HG03565 (cell line): ENCODE results near the gene MFAP5.
"Not testable (repeated sequence)": the region's sequence is repeated elsewhere in the genome, so short reads cannot be mapped to it uniquely, and the experiment has no call there.

Experiments
- ATAC-seq: cut with Tn5 transposase; IDR thresholded peaks from one replicate; pipeline ENCODE4 v1.9.1; 2021; ENCODE audit warnings: mild to moderate bottlenecking, moderate library complexity; ENCODE audit not compliant: unreplicated experiment

The MFAP5 gene

DNA sequence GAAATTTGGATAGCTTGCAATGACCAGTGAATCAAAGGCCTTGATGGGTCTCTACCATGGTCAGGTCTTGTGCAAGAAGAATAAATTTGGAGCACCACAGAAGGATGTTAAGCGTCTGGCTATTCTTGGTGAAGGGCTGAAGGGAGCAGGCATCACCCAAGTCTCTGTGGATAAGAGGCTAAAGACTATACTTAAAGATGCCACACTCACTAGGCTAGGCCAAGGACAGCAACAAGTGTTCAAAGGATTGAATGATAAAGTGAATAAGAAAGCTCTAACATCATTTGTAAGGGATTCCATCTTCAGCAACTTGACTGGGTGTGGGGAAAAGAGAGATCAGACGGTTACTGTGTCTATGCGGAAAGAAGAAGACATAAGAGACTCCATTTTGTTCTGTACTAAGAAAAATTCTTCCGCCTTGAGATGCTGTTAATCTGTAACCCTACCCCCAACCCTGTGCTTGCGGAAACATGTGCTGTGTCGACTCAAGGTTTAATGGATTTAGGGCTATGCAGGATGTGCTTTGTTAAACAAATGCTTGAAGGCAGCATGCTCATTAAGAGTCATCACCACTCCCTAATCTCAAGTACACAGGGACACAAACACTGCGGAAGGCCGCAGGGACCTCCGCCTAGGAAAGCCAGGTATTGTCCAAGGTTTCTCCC, 27.2 kb downstream of the MFAP5 start:
- not testable (repeated sequence) for ATAC-seq

DNA sequence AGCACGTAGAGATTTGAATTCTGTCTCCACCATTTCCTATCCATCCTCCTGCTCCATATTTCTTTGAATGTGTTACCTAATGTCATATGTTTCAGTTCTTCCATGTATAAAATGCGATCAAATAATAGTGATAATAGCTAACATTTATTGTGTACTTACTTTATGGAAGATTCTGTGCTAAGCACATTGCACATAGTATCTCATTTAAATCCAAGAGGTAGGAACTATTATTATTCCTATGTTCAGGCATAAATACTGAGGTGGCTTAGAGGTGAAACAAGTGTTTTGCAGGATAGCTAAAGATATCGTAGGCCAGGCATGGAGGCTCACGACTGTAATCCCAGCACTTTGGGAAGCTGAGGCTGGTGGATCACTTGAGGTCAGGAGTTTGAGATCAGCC, 32.5 kb downstream of the MFAP5 start:
- no peak for ATAC-seq

DNA sequence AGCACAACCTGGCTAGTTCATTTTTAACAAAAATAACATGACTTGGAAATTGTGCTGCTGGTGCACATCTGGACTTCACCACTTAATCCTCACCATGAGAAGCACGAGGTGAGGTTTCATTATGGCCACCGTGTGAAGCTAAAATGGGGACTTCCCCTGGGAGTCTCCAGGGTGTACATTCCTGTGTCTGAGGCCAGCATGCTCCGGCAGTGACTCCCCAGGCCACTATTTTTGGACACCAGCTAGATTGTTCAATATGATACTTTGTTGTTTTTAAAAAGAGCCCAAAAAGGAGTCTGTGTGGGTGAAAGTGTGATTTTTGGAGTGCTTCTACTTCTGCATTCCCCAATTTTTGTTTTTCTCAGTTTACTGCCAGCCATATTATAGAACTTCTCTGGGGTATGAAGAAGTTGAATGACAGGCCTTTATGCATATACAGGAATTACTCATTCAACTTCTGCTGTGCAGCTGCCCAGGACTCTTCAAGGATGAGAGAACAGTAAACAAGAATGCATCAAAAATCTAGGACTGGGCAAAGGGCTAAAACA, 33.1 kb downstream of the MFAP5 start:
- peak; percentile 87 for ATAC-seq

DNA sequence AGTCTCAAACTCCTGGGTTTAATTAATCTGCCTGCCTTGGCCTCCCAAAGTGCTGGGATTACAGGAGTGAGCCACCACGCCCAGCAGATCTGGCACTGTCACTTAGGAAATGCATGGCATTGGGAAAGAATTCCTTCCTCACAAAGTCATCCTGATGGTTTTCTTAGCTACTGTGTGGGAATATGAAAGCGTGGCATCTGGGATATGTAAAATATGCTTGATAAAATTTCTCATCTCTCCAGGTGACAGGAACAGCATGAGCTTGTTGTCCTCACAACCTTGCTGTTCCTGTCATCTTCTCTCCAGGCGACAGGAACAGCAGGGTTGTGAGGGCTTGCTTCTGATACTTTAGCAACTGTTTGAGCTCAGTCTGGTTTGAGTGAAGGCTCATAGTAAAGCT, 33.9 kb downstream of the MFAP5 start:
- ATAC-seq = no peak

DNA sequence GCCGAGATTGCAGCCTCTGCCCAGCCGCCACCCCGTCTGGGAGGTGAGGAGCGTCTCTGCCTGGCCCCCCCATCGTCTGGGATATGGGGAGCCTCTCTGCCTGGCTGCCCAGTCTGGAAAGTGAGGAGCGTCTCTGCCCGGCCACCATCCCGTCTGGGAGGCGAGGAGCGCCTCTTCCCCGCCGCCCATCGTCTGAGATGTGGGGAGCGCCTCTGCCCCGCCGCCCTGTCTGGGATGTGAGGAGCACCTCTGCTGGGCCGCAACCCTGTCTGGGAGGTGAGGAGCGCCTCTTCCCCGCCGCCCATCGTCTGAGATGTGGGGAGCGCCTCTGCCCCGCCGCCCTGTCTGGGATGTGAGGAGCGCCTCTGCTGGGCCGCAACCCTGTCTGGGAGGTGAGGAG, 37.9 kb downstream of the MFAP5 start:
- not testable (repeated sequence) for ATAC-seq

DNA sequence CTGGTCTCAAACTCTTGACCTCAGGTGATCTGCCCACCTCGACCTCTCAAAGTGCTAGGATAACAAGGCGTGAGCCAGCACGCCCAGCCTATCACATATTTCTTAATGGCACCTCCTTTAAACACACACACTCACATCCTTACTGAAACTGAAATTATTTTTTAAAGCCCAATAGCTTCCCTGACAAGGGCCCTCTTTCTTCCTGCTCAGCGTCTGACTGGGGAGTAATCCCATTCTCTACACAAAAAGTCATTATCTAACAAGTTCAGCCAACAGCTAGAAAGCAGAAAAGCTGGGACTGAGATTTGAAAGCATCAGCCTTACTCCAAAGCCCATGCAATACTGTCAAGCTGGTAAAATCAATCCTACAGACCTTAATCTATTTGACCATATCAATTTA, 40.0 kb downstream of the MFAP5 start:
- no peak for ATAC-seq

DNA sequence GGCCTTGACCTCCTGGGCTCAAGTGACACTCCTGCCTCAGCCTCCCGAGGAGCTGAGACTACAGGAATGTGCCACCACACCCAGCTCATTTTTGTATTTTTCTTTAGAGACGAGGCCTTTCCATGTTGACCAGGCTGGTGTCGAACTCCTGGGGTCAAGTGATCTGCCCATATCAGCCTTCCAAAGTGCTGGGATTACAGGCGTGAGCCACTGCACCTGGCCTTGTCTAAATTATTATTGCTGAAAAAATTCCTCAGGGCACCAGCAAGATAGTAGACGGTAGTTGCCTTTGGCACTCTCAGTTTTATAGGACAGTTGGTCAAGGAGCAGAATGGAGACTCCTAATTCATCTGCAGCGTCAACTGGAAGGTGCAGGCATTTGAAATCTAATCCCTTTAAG, 47.4 kb downstream of the MFAP5 start:
- ATAC-seq = no peak

DNA sequence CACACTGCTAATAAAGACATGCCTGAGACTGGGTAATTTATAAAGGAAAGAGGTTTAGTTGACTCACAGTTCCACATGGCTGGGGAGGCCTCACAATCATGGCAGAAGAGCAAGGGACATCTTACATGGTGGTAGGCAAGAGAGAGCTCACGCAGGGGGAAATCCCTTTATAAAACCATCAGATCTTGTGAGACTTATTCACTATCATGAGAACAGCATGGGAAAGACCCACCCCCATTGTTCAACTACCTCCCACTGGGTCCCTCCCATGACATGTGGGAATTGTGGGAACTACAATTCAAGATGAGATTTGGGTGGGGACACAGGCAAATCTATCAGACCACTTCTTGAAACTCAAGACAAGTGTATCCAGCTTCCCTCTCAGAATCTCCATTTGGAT, 48.7 kb downstream of the MFAP5 start:
- ATAC-seq = not testable (repeated sequence)

DNA sequence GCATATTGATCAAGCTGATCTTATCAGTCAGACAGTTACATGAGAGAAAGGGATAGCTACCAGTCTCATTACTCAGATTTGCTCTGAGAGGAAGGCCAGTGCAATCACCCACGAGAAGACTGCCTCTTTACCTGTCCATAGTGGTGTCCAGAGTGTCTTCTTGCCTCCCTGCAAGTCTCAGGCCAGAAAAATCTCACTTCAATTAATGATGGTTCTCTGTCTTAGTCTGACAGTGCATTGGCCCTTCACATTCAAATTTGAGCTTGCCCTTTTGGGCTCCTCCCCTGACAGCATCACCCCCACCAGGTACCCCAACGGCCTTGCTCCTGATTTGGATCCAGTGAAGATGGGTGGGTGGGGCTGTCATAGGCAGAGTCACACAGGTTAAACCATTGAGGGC, 50.0 kb downstream of the MFAP5 start, which contains the start of gene AICDA:
AICDA (minus strand) TSS at position 231 of the 400 bp plus-strand sequence; CDS start at position 139, 92 bp downstream.
- no peak for ATAC-seq

DNA sequence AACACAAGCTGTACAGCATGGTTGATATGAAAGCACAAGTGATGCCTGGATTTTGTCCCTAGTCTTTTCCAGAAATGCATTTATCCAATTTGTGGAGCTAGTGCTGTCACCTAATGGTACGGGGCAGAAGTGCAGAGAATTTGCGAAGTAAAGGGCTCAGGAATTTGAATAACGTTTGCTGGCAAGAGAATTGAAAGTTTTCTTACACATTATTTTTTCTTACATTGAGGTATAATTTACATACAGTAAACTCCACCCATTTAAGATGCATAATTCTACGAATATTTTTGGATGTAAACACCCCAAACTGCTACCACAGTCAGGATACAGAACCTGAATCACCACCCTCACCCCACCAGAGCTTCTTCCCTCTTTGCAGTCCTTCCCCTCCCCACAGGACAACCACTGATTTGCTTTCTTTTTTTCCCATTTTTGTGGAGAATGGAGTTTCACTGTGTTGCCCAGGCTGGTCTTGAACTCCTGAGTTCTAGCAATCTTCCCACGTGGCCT, 53.5 kb downstream of the MFAP5 start:
- ATAC-seq = no peak

DNA sequence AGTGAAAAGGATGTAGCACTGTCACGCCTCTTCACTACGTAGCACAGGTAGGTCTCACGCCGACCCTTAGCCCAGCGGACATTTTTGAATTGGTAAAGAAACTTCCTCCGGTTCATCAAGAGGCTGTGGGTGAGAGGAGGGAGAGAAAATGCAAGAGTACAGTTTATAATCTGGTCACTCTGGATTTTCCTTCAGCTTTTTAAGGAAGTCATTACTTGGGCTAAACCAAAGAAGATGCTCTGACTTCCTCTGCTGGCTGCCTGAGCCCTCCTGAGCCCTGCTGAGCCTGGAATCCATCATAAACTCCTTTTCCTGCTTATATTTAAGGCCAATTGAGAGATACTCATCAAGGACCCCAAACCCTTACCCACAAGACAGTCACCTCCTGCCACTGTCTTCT, 55.7 kb downstream of the MFAP5 start:
- no peak for ATAC-seq

DNA sequence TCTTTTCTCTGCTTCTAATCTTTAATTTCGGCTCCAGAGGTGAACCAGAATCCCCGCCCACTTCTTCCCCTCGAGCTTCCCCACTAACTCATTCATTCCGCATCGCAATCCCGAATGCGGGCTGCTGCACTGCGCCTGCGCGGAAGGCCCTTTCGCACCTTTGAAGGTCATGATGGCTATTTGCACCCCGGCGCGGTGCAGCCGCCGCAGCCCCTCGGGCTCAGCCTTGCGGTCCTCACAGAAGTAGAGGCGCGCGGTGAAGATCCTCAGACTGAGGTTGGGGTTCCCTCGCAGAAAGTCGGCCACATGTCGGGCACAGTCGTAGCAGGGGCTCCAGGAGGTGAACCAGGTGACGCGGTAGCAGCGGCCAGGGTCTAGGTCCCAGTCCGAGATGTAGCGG, 57.6 kb downstream of the MFAP5 start:
- no peak for ATAC-seq

DNA sequence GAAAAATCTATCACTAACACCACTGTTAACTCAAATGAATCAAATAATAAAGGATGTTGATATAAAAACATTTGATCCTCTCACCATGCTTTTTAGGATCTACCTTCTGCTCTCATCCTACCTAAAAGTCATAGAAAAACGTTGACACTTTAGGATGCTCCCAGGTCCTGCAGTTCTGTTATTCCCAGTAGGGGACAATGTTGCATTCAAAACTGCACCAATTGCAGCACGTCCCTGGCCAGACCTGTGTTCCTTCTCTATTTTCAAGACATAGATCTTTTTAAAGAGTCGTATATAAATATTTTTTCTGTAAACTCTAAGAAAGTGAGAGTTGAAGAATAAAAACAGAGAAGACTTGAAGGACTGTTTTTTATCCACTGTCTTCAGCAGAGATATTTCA, 58.8 kb downstream of the MFAP5 start:
- no peak for ATAC-seq

DNA sequence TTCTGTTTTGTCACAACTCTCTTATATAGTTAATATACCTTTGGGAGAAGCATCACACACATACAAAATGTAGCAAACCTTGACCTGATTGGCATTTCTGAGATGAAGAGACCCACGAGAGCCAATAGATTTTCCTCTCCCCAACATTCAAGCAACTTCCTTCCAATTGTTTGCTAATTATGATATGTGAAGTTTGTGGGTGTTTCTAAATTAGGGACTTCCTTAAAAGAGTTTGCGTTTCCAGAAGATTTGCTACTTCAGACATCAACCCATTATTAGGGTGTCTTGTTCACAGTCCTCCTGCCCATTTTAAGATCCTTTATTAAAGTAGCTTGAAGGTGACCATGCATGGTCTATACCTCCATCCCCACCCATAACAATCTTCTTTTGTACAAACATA, 59.3 kb downstream of the MFAP5 start:
- ATAC-seq = no peak

DNA sequence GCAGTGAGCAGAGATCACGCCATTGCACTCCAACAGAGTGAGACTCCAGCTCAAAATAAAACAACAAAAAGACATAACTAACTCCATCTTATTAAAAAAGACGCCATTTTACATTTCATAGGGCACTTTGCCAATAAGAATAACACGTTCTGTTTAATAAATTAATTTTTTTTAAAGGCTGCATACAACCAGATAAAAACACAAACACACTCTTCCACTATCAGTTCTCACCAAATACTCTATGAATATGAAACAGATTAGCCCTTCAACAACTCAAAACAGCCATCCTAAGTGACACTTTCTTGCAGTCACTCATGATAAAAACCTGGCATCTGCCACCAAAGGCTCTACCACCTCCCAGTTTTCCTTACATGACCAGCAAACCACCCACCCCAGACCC, 66.1 kb downstream of the MFAP5 start:
- no peak for ATAC-seq
